ENCODE data around the gene CARF.
"Not testable (repeated sequence)": the region's sequence is repeated elsewhere in the genome, so short reads cannot be mapped to it uniquely, and the experiment has no call there.

CARF gene

DNA sequence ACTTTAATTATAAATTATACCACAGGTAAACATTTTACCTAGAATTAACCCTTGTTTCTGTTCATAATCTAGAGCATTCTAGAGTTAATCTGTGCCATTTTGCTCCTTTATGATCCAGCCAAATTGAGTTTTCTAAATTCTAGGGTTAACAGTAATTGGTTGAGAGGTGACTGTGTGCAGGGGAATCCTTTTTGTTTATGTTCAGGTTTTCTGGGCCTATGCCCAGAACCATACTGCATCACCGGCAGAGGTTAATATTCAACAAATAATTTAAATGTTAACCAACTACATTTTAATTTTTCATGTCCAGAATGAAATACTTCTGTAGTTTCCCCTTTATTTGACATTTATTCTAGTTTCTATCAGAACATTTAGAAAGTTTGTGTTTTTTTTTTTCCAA lies 32.3 kb downstream of the CARF start:
- TF ChIP-seq, protein P1, sequence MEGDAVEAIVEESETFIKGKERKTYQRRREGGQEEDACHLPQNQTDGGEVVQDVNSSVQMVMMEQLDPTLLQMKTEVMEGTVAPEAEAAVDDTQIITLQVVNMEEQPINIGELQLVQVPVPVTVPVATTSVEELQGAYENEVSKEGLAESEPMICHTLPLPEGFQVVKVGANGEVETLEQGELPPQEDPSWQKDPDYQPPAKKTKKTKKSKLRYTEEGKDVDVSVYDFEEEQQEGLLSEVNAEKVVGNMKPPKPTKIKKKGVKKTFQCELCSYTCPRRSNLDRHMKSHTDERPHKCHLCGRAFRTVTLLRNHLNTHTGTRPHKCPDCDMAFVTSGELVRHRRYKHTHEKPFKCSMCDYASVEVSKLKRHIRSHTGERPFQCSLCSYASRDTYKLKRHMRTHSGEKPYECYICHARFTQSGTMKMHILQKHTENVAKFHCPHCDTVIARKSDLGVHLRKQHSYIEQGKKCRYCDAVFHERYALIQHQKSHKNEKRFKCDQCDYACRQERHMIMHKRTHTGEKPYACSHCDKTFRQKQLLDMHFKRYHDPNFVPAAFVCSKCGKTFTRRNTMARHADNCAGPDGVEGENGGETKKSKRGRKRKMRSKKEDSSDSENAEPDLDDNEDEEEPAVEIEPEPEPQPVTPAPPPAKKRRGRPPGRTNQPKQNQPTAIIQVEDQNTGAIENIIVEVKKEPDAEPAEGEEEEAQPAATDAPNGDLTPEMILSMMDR (conservative IDR thresholded peaks at IDR 0.05) = no peak
- H3K27ac ChIP-seq = no peak overlapping the region

DNA sequence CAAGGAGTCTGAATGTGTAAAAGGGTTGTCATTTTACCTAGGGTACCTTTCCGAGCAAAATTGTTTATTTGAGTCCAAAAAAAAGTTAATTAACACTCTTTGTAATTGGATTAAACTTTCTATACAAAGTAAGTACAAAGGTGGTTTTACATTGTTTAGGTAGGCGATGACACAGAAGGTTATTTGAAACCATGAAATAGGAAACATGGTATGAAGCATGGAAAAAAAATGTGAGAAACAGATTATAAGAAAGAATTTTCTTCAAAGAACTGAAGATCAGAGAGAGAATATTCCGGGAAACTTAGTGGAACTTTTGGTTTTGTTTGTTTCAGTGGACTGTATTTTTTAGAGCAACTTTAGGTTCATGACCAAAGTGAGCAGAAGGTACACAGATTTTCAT lies 32.7 kb downstream of the CARF start:
- TF ChIP-seq, protein P1 (conservative IDR thresholded peaks at IDR 0.05) = no peak
- no peak overlapping the region for H3K27ac ChIP-seq

DNA sequence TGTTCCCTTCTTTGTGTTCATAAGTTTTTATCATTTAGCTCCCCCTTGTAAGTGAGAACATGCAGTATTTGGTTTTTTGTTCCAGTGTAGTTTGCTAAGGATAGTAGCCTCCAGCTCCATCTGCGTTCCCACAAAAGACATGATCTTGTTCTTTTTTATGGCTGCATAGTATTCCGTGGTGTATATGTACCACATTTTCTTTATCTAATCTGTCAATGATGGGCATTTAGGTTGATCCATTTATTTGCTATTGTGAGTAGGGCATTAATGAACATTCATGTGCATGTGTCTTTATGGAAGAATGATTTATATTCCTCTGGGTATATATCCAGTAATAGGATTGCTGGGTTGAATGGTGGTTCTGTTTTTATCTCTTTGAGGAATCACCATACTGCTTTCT lies 33.4 kb downstream of the CARF start:
- no peak overlapping the region for H3K27ac ChIP-seq
- TF ChIP-seq, protein P1 (conservative IDR thresholded peaks at IDR 0.05) = no peak

DNA sequence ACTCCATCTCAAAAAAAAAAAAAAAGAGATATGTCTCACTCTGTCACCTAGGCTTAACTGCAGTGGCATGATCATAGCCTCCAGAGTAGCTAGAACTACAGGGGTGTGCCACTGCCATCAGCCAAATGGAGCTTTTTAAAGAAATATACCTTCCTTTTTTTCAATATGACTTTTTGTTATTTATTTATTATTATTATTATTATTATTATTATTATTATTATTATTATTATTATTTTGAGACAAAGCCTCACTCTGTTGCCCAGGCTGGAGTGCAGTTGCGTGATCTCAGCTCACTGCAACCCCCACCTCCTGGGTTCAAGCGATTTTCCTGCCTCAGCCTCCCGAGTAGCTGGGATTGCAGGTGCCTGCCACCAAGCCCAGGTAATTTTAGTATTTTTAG lies 37.3 kb downstream of the CARF start:
- not testable (repeated sequence) for H3K27ac ChIP-seq

DNA sequence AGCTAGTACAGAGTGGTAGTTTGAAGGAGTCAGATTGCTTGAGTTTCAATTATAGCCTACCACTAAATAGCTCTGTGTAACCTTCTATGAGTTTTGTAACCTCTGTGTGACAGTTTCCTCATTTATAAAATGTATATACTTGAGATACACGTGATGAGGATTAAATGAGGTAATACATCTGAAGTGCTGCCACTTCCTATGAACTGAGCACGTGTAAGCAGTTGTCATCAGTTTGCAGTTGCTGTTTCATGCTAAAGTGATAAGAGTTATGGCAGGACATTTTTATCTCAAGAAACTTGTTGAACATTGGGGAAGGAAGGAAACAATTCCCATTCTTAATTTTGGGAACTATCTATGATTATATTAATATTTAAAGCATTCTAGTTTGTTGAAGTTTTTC lies 38.5 kb downstream of the CARF start:
- TF ChIP-seq, protein P1 (conservative IDR thresholded peaks at IDR 0.05) = no peak

DNA sequence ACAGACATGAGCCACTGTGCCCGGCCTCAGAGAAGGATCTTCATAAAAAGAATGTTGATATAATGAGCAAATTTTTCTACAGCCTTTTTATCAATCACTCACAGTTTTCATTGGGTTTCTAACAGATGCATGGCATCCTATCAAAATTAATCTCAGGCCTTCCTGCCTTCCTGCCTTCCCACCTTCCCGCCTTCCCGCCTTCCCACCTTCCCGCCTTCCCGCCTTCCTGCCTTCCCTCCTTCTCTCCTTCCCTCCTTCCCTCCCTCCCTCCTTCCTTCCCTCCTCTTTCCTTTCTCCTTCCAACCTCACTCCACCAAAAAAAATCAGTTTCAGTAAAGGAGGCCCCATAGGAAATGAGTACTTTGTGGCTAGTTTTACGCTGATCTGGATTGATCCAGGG lies 48.4 kb downstream of the CARF start:
- TF ChIP-seq, protein P1 (conservative IDR thresholded peaks at IDR 0.05) = no peak
- no peak overlapping the region for H3K27ac ChIP-seq

More for the DNA sequence above, 38.5 kb downstream of the CARF start:
- no peak overlapping the region for H3K27ac ChIP-seq

DNA sequence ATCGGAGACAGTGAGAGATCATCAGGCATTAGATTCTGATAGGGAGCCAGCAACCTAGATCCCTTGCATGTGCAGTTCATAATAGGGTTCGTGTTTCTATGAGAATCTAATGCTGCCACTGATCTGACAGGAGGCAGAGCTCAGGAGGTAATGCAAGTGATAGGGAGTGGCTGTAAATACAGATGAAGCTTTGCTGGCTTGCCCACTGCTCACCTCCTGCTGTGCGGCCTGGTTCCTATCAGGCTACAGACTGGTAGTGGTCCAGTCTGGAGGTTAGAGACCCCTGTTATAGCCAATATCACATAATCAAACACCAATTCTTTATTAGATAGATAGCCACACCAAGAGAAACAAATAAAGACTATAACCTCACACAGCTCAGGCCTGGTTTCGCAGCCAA lies 51.6 kb downstream of the CARF start:
- no peak overlapping the region for H3K27ac ChIP-seq
- TF ChIP-seq, protein P1 (conservative IDR thresholded peaks at IDR 0.05) = no peak

DNA sequence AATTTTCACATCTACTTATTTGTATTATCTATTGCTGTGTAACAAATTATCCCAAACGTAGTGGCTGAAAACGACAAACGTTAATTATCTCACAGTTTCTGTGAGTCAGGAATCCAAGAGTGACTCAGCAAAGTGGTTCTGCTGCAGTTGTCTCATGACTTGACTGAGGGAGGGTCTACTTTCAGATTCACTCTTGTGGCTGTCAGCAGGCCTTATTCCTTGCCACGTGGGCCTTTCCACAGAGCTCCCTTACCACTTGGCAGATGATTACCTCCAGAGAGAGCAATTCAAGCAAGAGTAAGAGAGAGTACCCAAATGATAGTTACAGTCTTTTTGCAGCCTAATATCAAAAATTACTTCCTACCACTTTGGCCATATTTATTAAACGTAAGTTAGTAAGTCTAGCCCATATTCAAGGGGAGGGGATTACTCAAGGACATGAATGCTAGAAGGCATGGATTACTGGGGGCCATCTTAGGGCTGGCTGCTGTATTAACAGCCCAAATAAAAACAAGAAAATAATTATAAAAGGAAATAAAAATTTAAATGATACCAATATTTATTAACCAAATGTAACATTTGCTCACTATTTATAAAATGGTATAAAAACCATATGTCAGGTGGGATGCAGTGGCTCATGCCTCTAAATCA lies 53.9 kb downstream of the CARF start:
- no peak overlapping the region for H3K27ac ChIP-seq
- TF ChIP-seq, protein P1 (conservative IDR thresholded peaks at IDR 0.05) = no peak

DNA sequence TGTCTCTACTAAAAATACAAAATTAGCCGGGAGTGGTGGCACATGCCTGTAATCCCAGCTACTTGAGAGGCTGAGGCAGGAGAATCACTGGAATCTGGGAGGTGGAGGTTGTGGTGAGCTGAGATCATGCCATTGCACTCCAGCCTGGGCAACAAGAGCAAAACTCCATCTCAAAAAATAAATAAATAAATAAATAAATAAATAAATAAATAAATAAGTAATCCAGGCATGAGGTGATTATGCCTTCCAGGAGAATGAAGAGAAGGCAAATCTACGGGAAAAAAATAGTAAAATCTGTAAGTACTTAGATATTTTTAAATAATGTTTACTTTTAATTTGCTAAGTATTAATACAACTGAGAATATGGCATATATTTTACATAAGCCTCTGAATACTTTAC lies 57.3 kb downstream of the CARF start:
- not testable (repeated sequence) for H3K27ac ChIP-seq
